HG02678 (cell line): ENCODE data around the gene PYGB.

Source experiments
- ATAC-seq: cut with Tn5 transposase; IDR thresholded peaks from one replicate; pipeline ENCODE4 v1.9.1; 2021; ENCODE audit warnings: mild to moderate bottlenecking, moderate library complexity; ENCODE audit not compliant: unreplicated experiment

PYGB gene

GRCh38 chr20:25293507-25293906, 45.6 kb downstream of the PYGB start:
- ATAC-seq, result no peak

GRCh38 chr20:25293910-25294458, 46.1 kb downstream of the PYGB start:
- no peak for ATAC-seq

GRCh38 chr20:25294459-25295385, 46.8 kb downstream of the PYGB start:
- ATAC-seq, result no peak

- no peak for ATAC-seq
Measured at GRCh38 chr20:25295386-25296093, 47.7 kb downstream of the PYGB start.

GRCh38 chr20:25296094-25297093, 48.5 kb downstream of the PYGB start:
- peak; percentile 27 for ATAC-seq

GRCh38 chr20:25297141-25297905, 49.4 kb downstream of the PYGB start:
- ATAC-seq, result peak; percentile 72

GRCh38 chr20:25299806-25300205, 51.9 kb downstream of the PYGB start:
- no peak for ATAC-seq

- ATAC-seq, result no peak
Measured at GRCh38 chr20:25300496-25301170, 52.7 kb downstream of the PYGB start.

- ATAC-seq, result no peak
Measured at GRCh38 chr20:25301357-25301920, 53.6 kb downstream of the PYGB start.

- no peak for ATAC-seq
Measured at GRCh38 chr20:25302596-25302995, 54.7 kb downstream of the PYGB start.

GRCh38 chr20:25303292-25304024, 55.6 kb downstream of the PYGB start:
- ATAC-seq, result no peak

GRCh38 chr20:25304025-25304549, 56.2 kb downstream of the PYGB start:
- no peak for ATAC-seq

GRCh38 chr20:25306991-25307903, 59.4 kb downstream of the PYGB start:
- no peak for ATAC-seq

GRCh38 chr20:25308083-25308491, 60.2 kb downstream of the PYGB start:
- no peak for ATAC-seq

- ATAC-seq, result no peak
Measured at GRCh38 chr20:25308671-25309394, 60.9 kb downstream of the PYGB start.
